Gastroesophageal sphincter (tissue), 4 donors: ENCODE results near the gene PKP3. TPM values are rescaled to one million over a fixed set of nuclear protein-coding genes. Genes with fewer than 3 reads are reported as not detected.

Experiments
- ATAC-seq: fragments of 150-250 bp; one replicate; pipeline ENCODE4 v1.9.1; 2016; ENCODE audit warnings: mild to moderate bottlenecking, moderate library complexity
- H3K27ac ChIP-seq, 4 donors: fragments of 200-600 bp; sonication (generic) in 3 of 4; 1 replicate in 3 of 4; 2 replicates in 1 of 4; pipeline ENCODE4 v1.5.1; 2016 to 2019
- H3K27me3 ChIP-seq: fragments of 200-600 bp; sonication (generic); one replicate; pipeline ENCODE4 v1.5.1; 2019
- H3K36me3 ChIP-seq, 2 donors: fragments of 200-600 bp; sonication (generic); one replicate each; pipeline ENCODE4 v1.5.1; 2019; ENCODE audit warnings: control low read depth in 1 of 2
- H3K4me1 ChIP-seq, 3 donors: fragments of 200-600 bp; sonication (generic); 1 replicate in 2 of 3; 2 replicates in 1 of 3; pipeline ENCODE4 v1.5.1; 2016 to 2019; ENCODE audit warnings: control low read depth in 2 of 3
- H3K4me3 ChIP-seq, 2 donors: fragments of 200-600 bp; sonication (generic); one replicate each; pipeline ENCODE4 v1.5.1; 2019; ENCODE audit warnings: mild to moderate bottlenecking in 1 of 2, moderate library complexity in 1 of 2
- H3K9me3 ChIP-seq, 3 donors: fragments of 200-600 bp; sonication (generic); one replicate each; pipeline ENCODE4 v1.5.1; 2017 to 2019; ENCODE audit warnings: control low read depth in 2 of 3
- CTCF ChIP-seq, 4 experiments: fragments of 200-600 bp in 2 of 4; fragments of 450-650 bp in 2 of 4; sonication (generic) in 1 of 4; IDR thresholded peaks; one replicate each; pipeline ENCODE4 v1.5.1; 2017 to 2019; ENCODE audit warnings: antibody characterized with exemption in 4 of 4, mild to moderate bottlenecking in 2 of 4, moderate library complexity in 2 of 4
- EP300 ChIP-seq: sonication (generic); formaldehyde crosslinking; IDR thresholded peaks from one replicate; pipeline ENCODE4 v1.6.1; 2017; ENCODE audit warnings: antibody characterized with exemption, mild to moderate bottlenecking
- POLR2A ChIP-seq, 2 donors: fragments of 450-650 bp; IDR thresholded peaks; one replicate each; pipeline ENCODE4 v1.6.1; 2017; ENCODE audit warnings: antibody characterized with exemption in 2 of 2, mild to moderate bottlenecking in 2 of 2, moderate library complexity in 1 of 2
- POLR2AphosphoS5 ChIP-seq: sonication (generic); formaldehyde crosslinking; IDR thresholded peaks from one replicate; pipeline ENCODE4 v1.6.1; 2017; ENCODE audit warnings: antibody characterized with exemption
- WGBS, 2 donors: methylation state at CpG; one replicate each; pipeline ENCODE4 v1.1.5; 2018; ENCODE audit warnings: low coverage in 1 of 2; 5-methylcytosine and 5-hydroxymethylcytosine counted together
- total RNA-seq, 4 donors: library from RNA; depleted of rRNA; stranded (reverse); fragments of >200 nt; gene quantifications; one replicate each; pipeline ENCODE4 v1.1.0, GENCODE V29; 2016

The PKP3 gene
- total RNA-seq, 4 donors from 2014 or later: 0.67 to 14.3 (median 2.3) TPM

GRCh38 chr11:380095-380480, 13.9 kb upstream of the PKP3 start:
- no peak for TF ChIP-seq EP300
- no peak for TF ChIP-seq CTCF (IDR thresholded peaks at IDR 0.05)
- no peak for TF ChIP-seq POLR2A (IDR thresholded peaks at IDR 0.05)
- TF ChIP-seq POLR2AphosphoS5: no peak
- Histone ChIP-seq H3K27me3 (peaks cover 16% of the 10 kb centered on the region), H3K9me3 (no peaks in the 10 kb centered on the region), H3K27ac (no peak overlapping the region), H3K4me3 (no peak overlapping the region), H3K4me1 (no peaks in the 10 kb centered on the region), H3K36me3 (peaks cover 0 to 23% of the 10 kb centered on the region in 2 donors)
- ATAC-seq: no peak
- no CpG with 5 or more reads among the region's 35 CpGs for WGBS, 2 donors

GRCh38 chr11:380491-380890, 13.5 kb upstream of the PKP3 start:
- no peak for ATAC-seq
- Histone ChIP-seq H3K27me3 (peaks cover 16% of the 10 kb centered on the region), H3K4me3 (no peak overlapping the region), H3K4me1 (no peaks in the 10 kb centered on the region), H3K36me3 (peaks cover 0 to 21% of the 10 kb centered on the region in 2 donors), H3K9me3 (no peaks in the 10 kb centered on the region), H3K27ac (no peak overlapping the region)
- TF ChIP-seq POLR2AphosphoS5: no peak
- TF ChIP-seq POLR2A (IDR thresholded peaks at IDR 0.05): no peak
- no peak for TF ChIP-seq EP300
- whole genome bisulfite sequencing, 2 donors: no CpG with 5 or more reads among the region's 23 CpGs

- ATAC-seq: no peak
Measured at GRCh38 chr11:380996-381395, 13.0 kb upstream of the PKP3 start.

GRCh38 chr11:381501-382072, 12.4 kb upstream of the PKP3 start:
- H3K36me3 ChIP-seq: peaks cover 0 to 10% of the 10 kb centered on the region in 2 donors
- H3K9me3 ChIP-seq: peaks cover 0 to 10% (median 0%) of the 10 kb centered on the region in 3 donors
- no peak for ATAC-seq
- 79 to 95% methylated on average over 3 to 7 of the region's 35 CpGs for WGBS, 2 donors
- no peaks in the 10 kb centered on the region for H3K4me1 ChIP-seq
- no peak overlapping the region for H3K4me3 ChIP-seq
- no peak overlapping the region for H3K27ac ChIP-seq
- H3K27me3 ChIP-seq: peaks cover 16% of the 10 kb centered on the region
- TF ChIP-seq CTCF (IDR thresholded peaks at IDR 0.05): no peak
- no peak for TF ChIP-seq POLR2AphosphoS5
- TF ChIP-seq POLR2A (IDR thresholded peaks at IDR 0.05): no peak

More at GRCh38 chr11:380996-381395, 13.0 kb upstream of the PKP3 start:
- Histone ChIP-seq H3K27me3 (peaks cover 16% of the 10 kb centered on the region), H3K36me3 (peaks cover 0 to 16% of the 10 kb centered on the region in 2 donors), H3K4me3 (no peak overlapping the region), H3K4me1 (no peaks in the 10 kb centered on the region), H3K27ac (no peak overlapping the region), H3K9me3 (peaks cover 0 to 4% (median 0%) of the 10 kb centered on the region in 3 donors)
- TF ChIP-seq CTCF (IDR thresholded peaks at IDR 0.05) (no peak), EP300 (no peak), POLR2A (IDR thresholded peaks at IDR 0.05) (no peak), POLR2AphosphoS5 (no peak)
- WGBS, 2 donors: 88% methylated on average over 3 of the region's 14 CpGs; no CpG with 5 or more reads in 1 of the 2 donors

- Histone ChIP-seq H3K4me3 (no peak overlapping the region), H3K27ac (no peak overlapping the region), H3K4me1 (no peaks in the 10 kb centered on the region), H3K36me3 (peaks cover 0 to 5% of the 10 kb centered on the region in 2 donors), H3K27me3 (peaks cover 16% of the 10 kb centered on the region), H3K9me3 (peaks cover 0 to 15% (median 0%) of the 10 kb centered on the region in 3 donors)
- 57% methylated on average over 4 of the region's 11 CpGs; no CpG with 5 or more reads in 1 of the 2 donors for whole genome bisulfite sequencing, 2 donors
- no peak for ATAC-seq
- TF ChIP-seq POLR2AphosphoS5: no peak
- TF ChIP-seq POLR2A (IDR thresholded peaks at IDR 0.05): no peak
Measured at GRCh38 chr11:382081-382629, 11.9 kb upstream of the PKP3 start.

- ATAC-seq: no peak
- no peak overlapping the region for H3K4me3 ChIP-seq
Measured at GRCh38 chr11:383431-383830, 10.6 kb upstream of the PKP3 start.

More at GRCh38 chr11:383431-383830, 10.6 kb upstream of the PKP3 start:
- peaks cover 0 to 15% (median 0%) of the 10 kb centered on the region in 3 donors for H3K9me3 ChIP-seq
- TF ChIP-seq POLR2A (IDR thresholded peaks at IDR 0.05): no peak
- no peak for TF ChIP-seq CTCF (IDR thresholded peaks at IDR 0.05)
- no peak for TF ChIP-seq POLR2AphosphoS5
- no peak for TF ChIP-seq EP300
- H3K27me3 ChIP-seq: peaks cover 16% of the 10 kb centered on the region
- H3K27ac ChIP-seq: no peak overlapping the region
- no peaks in the 10 kb centered on the region for H3K4me1 ChIP-seq
- no peaks in the 10 kb centered on the region for H3K36me3 ChIP-seq
- WGBS, 2 donors: 100% methylated on average over 1 of the region's 14 CpGs; no CpG with 5 or more reads in 1 of the 2 donors
